MM.1S (cell line): ENCODE measurements around the gene OTOP2.

Source experiments
- DNase-seq: peaks from one replicate; pipeline ENCODE4 v3.0.0-alpha.2; 2015
- H2AFZ ChIP-seq: fragments of 300-600 bp; sonication (generic); 2 replicates; pipeline ENCODE4 v1.6.0; 2016; ENCODE audit warnings: antibody characterized with exemption, low read length
- H3F3A ChIP-seq: fragments of 300-600 bp; sonication (generic); 2 replicates; pipeline ENCODE4 v1.6.1; 2016; ENCODE audit warnings: mild to moderate bottlenecking, antibody characterized with exemption, low read length, moderate library complexity, mixed read lengths; ENCODE audit not compliant: insufficient read depth
- H3K27ac ChIP-seq: fragments of 300-600 bp; sonication (generic); 2 replicates; pipeline ENCODE4 v1.5.1; 2016; ENCODE audit warnings: mild to moderate bottlenecking, low read length
- H3K27me3 ChIP-seq: fragments of 300-600 bp; sonication (generic); replicated peaks from 2 replicates; pipeline ENCODE4 v1.6.0; 2016; ENCODE audit warnings: low read length; ENCODE audit not compliant: insufficient read depth
- H3K36me3 ChIP-seq: fragments of 300-600 bp; sonication (generic); replicated peaks from 2 replicates; pipeline ENCODE4 v1.6.1; 2016; ENCODE audit warnings: mild to moderate bottlenecking, low read length, mixed read lengths; ENCODE audit not compliant: insufficient read depth
- H3K4me1 ChIP-seq: fragments of 300-600 bp; sonication (generic); 2 replicates; pipeline ENCODE4 v1.6.1; 2016; ENCODE audit warnings: low read length, mixed read lengths
- H3K4me2 ChIP-seq: fragments of 300-600 bp; sonication (generic); 2 replicates; pipeline ENCODE4 v1.6.0; 2016; ENCODE audit warnings: low read depth, low read length
- H3K4me3 ChIP-seq: fragments of 300-600 bp; sonication (generic); 2 replicates; pipeline ENCODE4 v1.5.1; 2016; ENCODE audit warnings: low read length, mixed read lengths
- H3K79me2 ChIP-seq: fragments of 300-600 bp; sonication (generic); 2 replicates; pipeline ENCODE4 v1.6.1; 2016; ENCODE audit warnings: mixed run types, low read length, mixed read lengths
- H3K9ac ChIP-seq: fragments of 300-600 bp; sonication (generic); 2 replicates; pipeline ENCODE4 v1.6.1; 2016; ENCODE audit warnings: low read length, mixed read lengths
- H3K9me2 ChIP-seq: fragments of 300-600 bp; sonication (generic); replicated peaks from 2 replicates; pipeline ENCODE4 v1.6.1; 2016; ENCODE audit warnings: mild to moderate bottlenecking, low read length, mixed read lengths; ENCODE audit not compliant: insufficient read depth
- H3K9me3 ChIP-seq: fragments of 300-600 bp; sonication (generic); replicated peaks from 2 replicates; pipeline ENCODE4 v1.6.1; 2016; ENCODE audit warnings: mild to moderate bottlenecking, low read length, mixed read lengths; ENCODE audit not compliant: insufficient read depth
- H4K20me1 ChIP-seq: fragments of 300-600 bp; sonication (generic); 2 replicates; pipeline ENCODE4 v1.6.1; 2016; ENCODE audit warnings: mild to moderate bottlenecking, low read length, moderate library complexity, mixed read lengths; ENCODE audit not compliant: insufficient read depth
- EZH2 ChIP-seq: fragments of 300-600 bp; sonication (generic); optimal IDR thresholded peaks from 2 replicates; pipeline ENCODE3; 2017; ENCODE audit warnings: low read depth, mild to moderate bottlenecking, antibody characterized with exemption, low read length, mixed read lengths
- EZH2phosphoT487 ChIP-seq: fragments of 300-600 bp; sonication (generic); IDR thresholded peaks from 2 replicates; pipeline ENCODE4 v1.6.1; 2018; ENCODE audit warnings: antibody characterized with exemption, low read length
- TF ChIP-seq, protein P1 (sequence below): fragments of 300-600 bp; sonication (generic); IDR thresholded peaks from 2 replicates; pipeline ENCODE4 v1.5.1; 2016; ENCODE audit warnings: antibody characterized with exemption, low read length, mixed read lengths

The OTOP2 gene

GRCh38 chr17:74892974-74893911, 30.8 kb upstream of the OTOP2 start, which contains the start of gene FADS6:
FADS6 (minus strand) TSS chr17:74893633; CDS start chr17:74893595, 38 bp downstream.
- H3K27ac ChIP-seq = no peak within 1 kb of the TSS
- H3K4me2 ChIP-seq = no peak within 1 kb of the TSS
- no peak within 1 kb of the TSS for H3K9ac ChIP-seq
- H2AFZ ChIP-seq = no peak within 1 kb of the TSS
- H3K36me3 ChIP-seq = no peaks in the 10 kb centered on the region
- H3K79me2 ChIP-seq = no peaks in the 10 kb centered on the region
- no peaks in the 10 kb centered on the region for H3F3A ChIP-seq
- H3K9me3 ChIP-seq = no peaks in the 10 kb centered on the region
- no peak for DNase-seq
- H3K4me3 ChIP-seq = no peak within 1 kb of the TSS
- H3K27me3 ChIP-seq = peaks cover 98% of the 10 kb centered on the region
- no peaks in the 10 kb centered on the region for H4K20me1 ChIP-seq
- H3K9me2 ChIP-seq = no peaks in the 10 kb centered on the region
- TF ChIP-seq, protein P1, sequence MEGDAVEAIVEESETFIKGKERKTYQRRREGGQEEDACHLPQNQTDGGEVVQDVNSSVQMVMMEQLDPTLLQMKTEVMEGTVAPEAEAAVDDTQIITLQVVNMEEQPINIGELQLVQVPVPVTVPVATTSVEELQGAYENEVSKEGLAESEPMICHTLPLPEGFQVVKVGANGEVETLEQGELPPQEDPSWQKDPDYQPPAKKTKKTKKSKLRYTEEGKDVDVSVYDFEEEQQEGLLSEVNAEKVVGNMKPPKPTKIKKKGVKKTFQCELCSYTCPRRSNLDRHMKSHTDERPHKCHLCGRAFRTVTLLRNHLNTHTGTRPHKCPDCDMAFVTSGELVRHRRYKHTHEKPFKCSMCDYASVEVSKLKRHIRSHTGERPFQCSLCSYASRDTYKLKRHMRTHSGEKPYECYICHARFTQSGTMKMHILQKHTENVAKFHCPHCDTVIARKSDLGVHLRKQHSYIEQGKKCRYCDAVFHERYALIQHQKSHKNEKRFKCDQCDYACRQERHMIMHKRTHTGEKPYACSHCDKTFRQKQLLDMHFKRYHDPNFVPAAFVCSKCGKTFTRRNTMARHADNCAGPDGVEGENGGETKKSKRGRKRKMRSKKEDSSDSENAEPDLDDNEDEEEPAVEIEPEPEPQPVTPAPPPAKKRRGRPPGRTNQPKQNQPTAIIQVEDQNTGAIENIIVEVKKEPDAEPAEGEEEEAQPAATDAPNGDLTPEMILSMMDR = no peak
- no peak for TF ChIP-seq EZH2
- no peak for TF ChIP-seq EZH2phosphoT487
- no peaks in the 10 kb centered on the region for H3K4me1 ChIP-seq

- Histone ChIP-seq H3K4me1 (no peaks in the 10 kb centered on the region), H4K20me1 (no peaks in the 10 kb centered on the region), H3F3A (no peaks in the 10 kb centered on the region), H3K36me3 (no peaks in the 10 kb centered on the region), H3K9me2 (no peaks in the 10 kb centered on the region), H3K9me3 (no peaks in the 10 kb centered on the region), H2AFZ (no peak overlapping the region), H3K9ac (no peak overlapping the region), H3K4me3 (no peak overlapping the region), H3K27ac (no peak overlapping the region), H3K27me3 (peaks cover 96% of the 10 kb centered on the region), H3K79me2 (no peaks in the 10 kb centered on the region), H3K4me2 (no peak overlapping the region)
- DNase-seq = no peak
- TF ChIP-seq, protein P1 = no peak
- TF ChIP-seq EZH2 = no peak
- TF ChIP-seq EZH2phosphoT487 = no peak
These were observed 30.0 kb upstream of the OTOP2 start for GRCh38 chr17:74893936-74894671.

DNA sequence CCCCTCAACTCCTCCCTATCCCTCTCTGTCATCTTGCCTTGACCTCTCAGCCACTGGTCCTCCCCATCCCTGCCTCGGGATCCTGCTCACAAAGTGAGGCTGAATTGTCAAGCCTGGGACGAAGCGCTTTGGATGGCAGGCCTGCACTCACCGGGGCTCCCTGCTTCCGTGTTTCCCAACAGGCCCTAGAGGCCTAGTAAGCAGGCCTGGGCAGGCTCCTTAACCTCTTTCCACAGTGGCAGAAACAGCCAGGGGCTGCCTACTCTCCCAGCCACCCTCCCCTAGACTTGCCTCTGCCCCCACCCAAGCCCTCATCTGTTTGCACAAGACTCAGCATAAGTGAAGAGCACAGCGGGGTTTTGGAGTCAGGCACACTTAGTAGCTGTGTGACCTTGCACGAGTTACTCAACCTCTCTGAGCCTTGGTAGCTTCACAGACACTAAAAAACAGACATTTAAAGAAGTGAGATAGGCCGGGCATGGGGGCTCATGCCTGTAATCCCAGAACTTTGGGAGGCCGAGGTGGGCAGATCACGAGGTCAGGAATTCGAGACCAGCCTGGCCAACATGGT, 25.6 kb upstream of the OTOP2 start:
- H3K4me3 ChIP-seq = no peak overlapping the region
- H3K79me2 ChIP-seq = no peaks in the 10 kb centered on the region
- no peaks in the 10 kb centered on the region for H3K9me2 ChIP-seq
- H3K27me3 ChIP-seq = peaks cover 83% of the 10 kb centered on the region
- H3K4me2 ChIP-seq = no peak overlapping the region
- no peak overlapping the region for H2AFZ ChIP-seq
- DNase-seq = no peak
- no peaks in the 10 kb centered on the region for H4K20me1 ChIP-seq
- H3F3A ChIP-seq = no peaks in the 10 kb centered on the region
- TF ChIP-seq EZH2phosphoT487 (no peak), EZH2 (no peak)
- TF ChIP-seq, protein P1 = no peak
- H3K36me3 ChIP-seq = no peaks in the 10 kb centered on the region
- no peak overlapping the region for H3K27ac ChIP-seq
- no peak overlapping the region for H3K9ac ChIP-seq
- no peaks in the 10 kb centered on the region for H3K9me3 ChIP-seq
- H3K4me1 ChIP-seq = no peaks in the 10 kb centered on the region
